IPS-18c (cell line): Measurements from ENCODE around the gene RBM28.
A peak's percentile ranks its signal among the peaks of the same experiment; 100 is the strongest.

Experiments
- H3K4me3 ChIP-seq: 2 replicates; pipeline ENCODE4 v1.7.0; 2013; ENCODE audit warnings: low read depth, mild to moderate bottlenecking, low read length, moderate library complexity; ENCODE audit not compliant: insufficient read depth
- H3K9me3 ChIP-seq: one replicate; pipeline ENCODE4 v1.6.1; 2013; ENCODE audit warnings: mild to moderate bottlenecking, low read length, moderate library complexity; ENCODE audit not compliant: control insufficient read depth, insufficient read depth

RBM28 gene

DNA sequence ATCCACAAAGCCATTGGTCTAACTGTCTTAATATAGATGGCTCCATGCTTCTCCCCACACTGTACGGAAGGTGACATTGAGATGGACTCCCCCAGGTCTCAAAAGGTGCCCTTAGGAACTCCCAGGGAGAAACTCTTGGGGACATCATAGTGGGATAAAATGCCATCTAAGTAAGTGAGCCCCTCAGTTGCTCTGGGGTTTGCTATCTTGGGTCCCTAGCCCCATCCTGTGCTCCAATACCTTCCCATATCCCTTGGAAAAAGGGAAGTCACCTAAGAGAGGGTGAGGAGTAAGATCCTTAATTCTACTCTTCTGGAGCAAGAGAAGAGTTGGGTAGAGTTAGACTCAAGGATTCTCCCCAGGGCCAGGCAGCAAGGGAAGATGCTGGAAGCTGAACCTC lies 9.9 kb upstream of the RBM28 start:
- no peak overlapping the region for H3K4me3 ChIP-seq
- no peaks in the 10 kb centered on the region for H3K9me3 ChIP-seq

DNA sequence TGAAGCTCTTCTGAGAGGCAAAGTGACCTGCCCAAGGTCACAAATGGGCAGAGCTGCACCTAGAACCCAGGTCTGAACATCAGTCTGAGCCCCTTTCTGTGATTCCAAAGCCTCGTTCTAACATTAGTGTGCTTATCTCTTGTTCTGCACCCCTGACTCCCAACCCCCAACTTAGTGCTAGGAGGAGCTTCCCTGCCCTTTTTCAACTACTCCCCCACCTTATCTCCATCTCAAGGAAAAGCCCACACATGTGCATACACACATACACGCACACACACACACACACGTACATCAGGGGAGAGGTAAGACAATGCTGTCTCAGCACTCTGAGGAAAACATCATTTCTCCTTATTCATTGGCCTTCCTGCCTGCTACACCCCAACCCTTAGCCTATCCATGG lies 9.5 kb upstream of the RBM28 start:
- H3K9me3 ChIP-seq = no peaks in the 10 kb centered on the region

DNA sequence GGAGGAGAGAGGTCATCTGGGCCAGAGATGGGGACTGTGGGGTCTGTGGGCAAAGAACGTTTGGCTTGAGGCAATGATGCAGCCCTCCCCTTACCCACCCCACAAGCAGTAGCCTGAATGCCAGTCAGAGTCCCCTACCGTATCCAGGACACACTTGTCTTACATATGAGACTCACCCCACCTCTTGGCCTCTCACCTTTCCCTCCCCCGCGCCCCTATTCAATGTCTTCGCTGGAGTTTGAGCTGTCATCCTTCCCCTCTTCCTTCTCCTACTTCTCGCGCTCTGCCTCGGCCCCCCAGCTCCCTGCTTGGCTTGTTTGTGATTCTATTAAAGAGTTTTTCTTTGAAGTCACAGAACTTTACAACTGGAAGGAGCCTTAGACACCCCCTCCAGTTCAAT lies 8.9 kb upstream of the RBM28 start:
- Histone ChIP-seq H3K9me3 (no peaks in the 10 kb centered on the region), H3K4me3 (no peak overlapping the region)

More for the DNA sequence above, 9.5 kb upstream of the RBM28 start:
- H3K4me3 ChIP-seq = no peak overlapping the region

DNA sequence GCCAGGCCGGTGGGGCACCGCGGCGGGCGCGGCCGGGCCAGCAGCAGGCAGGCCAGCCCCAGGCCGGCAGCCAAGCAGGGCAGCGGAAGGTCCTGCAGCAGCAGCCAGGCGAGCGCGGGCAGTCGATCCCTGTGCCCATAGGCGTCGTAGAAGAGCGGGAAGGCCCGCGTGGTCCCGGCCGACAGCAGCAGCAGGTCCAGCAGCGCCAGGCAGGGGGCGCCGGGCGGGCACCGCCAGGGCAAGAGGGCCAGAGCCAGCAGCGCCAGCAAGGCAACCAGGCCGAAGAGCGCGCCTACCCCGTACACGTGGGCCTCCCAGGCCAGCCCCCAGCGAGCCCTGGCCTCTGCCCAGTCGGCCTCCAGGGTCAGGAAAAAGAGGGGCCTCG lies 8.4 kb upstream of the RBM28 start:
- no peaks in the 10 kb centered on the region for H3K9me3 ChIP-seq
- no peak overlapping the region for H3K4me3 ChIP-seq

DNA sequence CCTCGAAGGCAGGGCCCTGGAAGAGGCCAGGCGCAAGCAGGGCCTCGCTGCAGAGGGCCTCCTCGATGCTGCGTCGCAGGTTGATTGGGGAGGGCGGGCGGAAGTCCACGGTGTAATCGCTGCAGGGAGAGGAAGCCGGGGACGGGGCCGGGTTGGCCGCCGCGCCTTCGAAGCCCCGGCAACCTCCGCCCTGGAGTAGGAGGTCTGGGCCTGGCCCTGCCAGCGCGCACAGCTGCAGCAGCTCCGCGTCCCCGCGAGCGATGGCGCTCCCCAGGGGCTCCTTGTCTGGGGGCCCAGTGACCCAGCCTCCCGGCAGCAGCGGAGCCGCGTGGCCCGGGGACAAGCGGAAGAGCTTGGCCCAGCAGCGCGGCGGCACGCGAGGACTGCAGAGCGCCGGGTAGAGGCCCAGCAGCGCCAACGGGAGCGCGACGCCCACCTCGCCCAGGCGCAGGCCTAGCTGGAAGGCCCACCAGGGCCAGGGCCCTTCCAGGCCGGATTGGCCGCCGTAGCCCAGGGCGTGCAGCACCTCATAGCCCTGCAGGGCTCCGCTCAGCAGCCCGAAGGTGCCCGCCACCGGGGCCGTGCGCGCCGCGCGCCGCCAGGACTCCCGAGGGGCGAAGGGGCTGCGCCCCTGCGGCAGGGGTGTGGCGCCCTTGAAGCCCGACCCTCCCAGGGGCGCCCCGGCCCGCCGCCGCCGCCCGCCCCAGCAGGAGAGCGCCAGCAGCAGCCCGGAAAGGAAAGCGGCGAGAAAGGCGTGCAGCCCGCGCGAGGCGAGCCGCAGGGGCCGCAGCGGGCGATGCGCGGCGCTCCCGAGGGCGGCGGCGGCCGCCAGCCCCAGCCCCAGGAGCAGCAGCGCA lies 7.8 kb upstream of the RBM28 start:
- Histone ChIP-seq H3K4me3 (peak overlapping the region; percentile 24), H3K9me3 (no peaks in the 10 kb centered on the region)

DNA sequence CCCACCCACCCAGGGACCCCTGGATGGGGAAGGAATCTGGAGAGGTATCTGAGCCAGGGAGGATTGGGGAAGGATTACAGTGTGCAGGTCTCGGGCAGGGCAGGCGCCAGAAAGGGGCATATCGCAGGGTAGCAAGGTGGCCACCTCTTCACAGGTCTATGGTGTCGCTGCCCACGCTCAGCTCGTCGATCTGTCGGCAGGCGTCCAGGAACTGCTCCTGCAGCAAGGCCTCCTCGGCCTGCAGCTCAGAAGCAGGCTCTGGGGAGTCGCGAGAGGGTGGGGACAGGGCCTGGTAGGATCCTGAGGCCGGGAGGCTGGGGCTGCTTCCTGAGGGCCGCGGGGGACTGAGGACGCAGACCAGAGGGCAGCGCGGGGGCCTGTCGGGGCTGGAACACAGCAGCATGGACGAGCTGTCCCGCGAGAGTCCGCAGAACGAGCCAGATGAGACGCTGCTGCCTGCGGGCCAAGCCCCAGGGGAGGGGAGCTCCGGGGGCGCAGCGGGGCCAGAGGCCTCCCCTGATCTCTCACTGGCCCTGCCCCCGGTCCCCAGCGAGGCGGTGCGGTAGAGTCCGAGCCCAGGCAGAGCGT lies 7.1 kb upstream of the RBM28 start:
- Histone ChIP-seq H3K9me3 (no peaks in the 10 kb centered on the region), H3K4me3 (no peak overlapping the region)

DNA sequence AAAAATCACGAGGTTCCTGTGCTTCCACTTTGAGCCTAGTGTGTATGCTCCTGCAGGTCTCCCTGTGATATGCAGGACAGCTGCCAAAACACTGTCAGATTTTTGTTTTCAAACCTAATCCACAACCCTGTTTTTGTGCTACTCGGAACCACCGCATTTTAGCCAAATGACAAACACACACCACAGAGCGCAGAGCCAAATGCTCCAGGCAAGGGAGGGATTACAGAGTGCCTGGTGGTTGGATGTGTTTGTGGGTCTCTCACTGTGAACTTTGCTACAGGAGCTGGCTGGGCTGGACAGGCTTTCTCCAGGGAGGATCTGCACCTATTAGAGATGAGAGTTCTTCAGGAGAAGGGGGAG lies 5.7 kb upstream of the RBM28 start:
- Histone ChIP-seq H3K4me3 (no peak overlapping the region), H3K9me3 (no peaks in the 10 kb centered on the region)

DNA sequence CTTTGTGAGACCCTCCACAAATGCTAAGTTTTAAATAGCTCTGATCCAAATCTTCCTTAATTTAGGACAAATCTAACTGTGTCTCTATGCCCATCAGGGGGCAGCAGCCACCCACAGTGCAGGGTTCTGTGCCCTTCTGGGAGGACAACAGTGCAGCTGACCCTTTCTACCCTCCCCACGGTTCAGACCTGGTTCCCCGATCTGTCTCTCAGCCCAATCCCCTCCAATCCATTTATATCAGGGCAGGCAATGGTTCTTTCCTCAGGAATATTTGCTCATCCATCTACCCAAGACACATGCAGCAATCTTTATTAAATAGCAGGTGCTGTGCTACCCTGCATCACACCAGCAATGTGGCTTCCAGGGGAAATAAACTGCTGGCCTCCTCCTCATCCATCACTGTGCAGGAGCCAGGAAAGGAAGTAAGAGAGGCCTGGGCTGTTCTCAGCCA lies 4.0 kb upstream of the RBM28 start:
- H3K9me3 ChIP-seq = no peaks in the 10 kb centered on the region
- no peak overlapping the region for H3K4me3 ChIP-seq

DNA sequence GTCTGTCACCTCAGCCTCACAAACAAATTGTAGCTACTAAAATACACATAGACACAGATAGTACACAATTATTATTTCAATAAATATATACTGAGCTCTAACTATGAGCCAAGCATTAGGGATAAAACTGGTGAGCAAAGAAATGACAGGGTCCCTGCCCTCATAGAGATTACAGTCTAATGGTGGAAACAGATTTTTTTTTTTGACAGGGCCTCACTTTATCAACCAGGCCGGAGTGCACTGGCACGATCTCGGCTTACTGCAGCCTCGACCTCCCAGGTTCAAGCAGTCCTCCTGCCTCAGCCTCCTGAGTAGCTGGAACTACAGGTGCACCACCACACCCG lies 695 bp upstream of the RBM28 start:
- H3K4me3 ChIP-seq = no peak overlapping the region
- no peaks in the 10 kb centered on the region for H3K9me3 ChIP-seq

DNA sequence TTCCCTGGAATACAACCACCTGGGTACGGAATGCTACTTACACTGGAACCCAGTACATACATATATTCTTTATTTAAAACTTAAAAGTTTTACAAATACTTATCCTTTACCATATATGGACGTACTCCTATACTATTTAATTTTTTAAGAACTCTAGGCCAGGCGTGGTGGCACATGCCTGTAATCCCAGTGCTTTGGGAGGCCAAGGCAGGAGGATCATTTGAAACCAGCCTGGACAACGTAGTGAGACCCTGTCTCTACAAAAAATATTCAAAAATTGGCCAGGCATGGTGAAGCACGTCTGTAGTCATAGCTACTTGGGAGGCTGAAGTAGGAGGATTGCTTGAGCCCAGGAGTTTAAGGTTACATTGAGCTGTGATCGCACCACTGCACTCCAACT lies 2.0 kb downstream of the RBM28 start:
- Histone ChIP-seq H3K4me3 (no peak overlapping the region), H3K9me3 (no peaks in the 10 kb centered on the region)

DNA sequence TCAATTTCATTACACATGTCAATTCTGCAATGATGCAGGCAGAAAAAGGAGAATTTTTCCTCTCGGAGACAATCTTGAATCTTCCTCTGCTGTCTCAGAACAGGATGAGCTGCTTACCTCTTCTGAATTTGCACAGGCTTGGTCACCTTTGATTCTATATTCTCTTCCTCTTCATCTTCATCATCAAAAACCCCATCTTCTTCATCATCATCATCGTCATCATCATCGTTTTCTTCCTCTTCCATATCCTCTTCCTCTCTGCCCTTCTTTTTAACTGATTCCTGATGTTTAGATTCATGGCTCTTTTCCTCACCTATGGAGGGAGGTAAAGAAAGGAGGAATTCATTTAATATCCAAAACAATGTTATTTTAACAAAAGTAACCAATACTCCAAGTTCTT lies 8.0 kb downstream of the RBM28 start:
- Histone ChIP-seq H3K4me3 (no peak overlapping the region), H3K9me3 (no peaks in the 10 kb centered on the region)

DNA sequence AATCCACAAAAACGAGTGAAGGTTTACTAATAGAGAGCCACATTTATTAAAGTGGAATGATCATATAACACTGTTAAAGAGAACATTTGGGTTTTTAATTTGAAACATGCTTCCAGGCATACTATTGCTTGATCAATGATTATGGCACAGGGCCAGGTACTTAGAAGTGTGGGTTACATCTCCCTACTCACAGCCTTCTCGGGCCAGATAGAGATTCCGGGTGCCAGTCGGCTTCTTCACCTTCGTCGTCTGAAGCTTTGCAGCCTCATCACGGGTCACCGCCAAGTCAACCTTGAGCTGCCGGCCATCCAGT lies 19.4 kb downstream of the RBM28 start:
- Histone ChIP-seq H3K9me3 (no peaks in the 10 kb centered on the region), H3K4me3 (no peak overlapping the region)

DNA sequence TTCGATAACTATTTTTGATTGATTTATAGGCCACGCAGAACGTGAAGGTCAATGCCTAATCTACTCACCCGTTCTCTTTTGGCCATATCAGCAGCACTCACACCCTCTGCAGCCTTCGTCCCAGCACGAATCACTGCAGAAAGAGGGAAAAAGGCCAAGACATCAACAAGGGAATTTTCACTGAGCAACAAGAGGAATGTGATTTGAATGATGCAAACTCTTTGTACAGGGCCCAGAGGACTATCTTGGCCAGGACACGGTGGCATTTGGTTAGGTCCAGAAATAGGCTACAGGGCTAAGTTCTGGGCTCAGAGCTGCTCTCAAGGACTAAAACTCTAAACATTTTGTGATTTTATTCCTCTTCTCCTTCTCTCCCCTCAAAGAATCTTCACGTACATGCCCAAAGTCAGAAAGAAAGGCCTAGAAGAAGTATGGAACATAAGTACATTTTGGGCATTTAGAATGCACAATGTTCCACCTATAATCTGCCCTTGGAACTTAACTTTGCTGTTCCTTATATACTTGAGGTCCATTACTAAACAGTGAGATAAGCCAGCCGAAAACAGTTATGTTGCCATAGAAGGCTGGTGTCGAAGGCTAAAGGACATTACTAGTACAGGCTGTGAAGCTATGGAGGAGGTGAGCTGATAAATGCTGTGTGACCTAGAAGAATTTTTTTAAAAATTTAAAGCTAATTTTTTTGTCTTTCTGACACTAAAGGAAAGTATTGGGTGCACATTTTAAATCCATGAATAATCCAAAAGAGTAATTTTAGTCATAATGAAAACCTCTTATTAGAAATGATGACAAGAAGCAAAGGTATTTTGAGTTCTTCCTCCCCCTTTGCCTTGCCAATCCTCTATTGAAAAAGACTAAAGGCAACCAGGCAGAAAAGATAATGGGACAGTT lies 20.0 kb downstream of the RBM28 start:
- no peak overlapping the region for H3K4me3 ChIP-seq
- H3K9me3 ChIP-seq = peaks cover 2% of the 10 kb centered on the region

DNA sequence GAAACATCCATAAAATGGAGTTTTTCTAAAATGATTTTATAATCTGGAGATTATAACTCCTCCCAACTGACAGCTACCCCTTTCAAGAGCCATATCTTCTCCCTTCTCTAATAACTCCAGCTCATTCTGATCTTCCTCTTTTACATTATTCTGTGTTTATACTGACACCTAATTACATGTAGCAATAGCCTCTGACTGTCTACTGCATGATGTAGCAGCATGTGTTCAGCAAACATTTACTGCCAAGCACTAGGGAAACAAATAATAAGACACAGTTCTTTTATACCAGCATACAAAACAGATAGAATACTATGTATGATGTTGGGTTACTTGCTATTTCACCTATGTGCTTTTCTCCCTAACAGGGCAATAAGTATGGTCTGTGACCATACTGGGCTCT lies 20.7 kb downstream of the RBM28 start:
- peaks cover 2% of the 10 kb centered on the region for H3K9me3 ChIP-seq
- H3K4me3 ChIP-seq = no peak overlapping the region

DNA sequence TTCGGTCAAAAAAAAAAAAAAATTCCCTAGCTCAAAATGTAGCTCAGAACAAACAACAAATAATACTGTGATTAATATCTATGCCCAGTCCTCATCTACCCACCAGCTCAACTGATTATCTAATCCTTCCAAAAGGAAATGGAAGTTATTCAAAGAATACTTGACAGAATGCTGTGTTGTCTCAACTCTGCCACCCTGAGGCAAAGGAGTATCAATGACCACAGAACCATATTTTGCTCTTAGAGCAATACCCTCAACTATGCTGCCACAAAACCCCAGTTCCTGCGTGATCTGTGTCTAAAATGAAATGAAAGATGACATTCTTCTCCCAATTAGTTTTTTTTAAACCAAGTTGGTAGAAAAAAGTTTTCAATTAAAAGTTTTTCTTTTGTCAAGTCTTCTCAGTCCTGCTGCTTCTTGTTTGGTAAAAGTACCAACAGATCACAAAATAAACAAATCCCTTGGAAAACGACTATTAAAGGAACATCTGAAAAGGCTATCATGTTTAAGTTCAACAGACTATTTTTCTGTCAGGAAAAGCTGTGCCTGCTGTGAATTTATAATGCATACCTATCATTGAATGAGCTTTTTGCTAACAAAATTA lies 21.6 kb downstream of the RBM28 start:
- H3K4me3 ChIP-seq = no peak overlapping the region
- peaks cover 2% of the 10 kb centered on the region for H3K9me3 ChIP-seq

DNA sequence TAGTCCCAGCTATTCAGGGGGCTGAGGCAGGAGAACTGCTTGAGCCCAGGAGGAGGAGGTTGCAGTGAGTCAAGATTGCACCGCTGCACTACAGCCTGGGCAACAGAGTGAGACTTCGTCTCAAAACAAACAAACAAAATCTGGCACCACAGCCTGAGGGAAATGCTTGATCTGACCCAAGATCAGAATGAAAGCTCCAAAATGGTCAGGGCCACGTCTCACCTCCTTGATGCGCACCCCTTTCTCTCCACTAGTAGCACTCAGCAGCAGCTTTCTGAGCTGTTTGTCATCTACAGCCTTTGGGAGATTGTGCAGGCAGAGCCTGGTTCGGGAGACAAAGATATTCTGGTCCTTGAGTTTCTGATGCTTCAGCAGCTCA lies 22.7 kb downstream of the RBM28 start:
- peaks cover 2% of the 10 kb centered on the region for H3K9me3 ChIP-seq
- H3K4me3 ChIP-seq = no peak overlapping the region

DNA sequence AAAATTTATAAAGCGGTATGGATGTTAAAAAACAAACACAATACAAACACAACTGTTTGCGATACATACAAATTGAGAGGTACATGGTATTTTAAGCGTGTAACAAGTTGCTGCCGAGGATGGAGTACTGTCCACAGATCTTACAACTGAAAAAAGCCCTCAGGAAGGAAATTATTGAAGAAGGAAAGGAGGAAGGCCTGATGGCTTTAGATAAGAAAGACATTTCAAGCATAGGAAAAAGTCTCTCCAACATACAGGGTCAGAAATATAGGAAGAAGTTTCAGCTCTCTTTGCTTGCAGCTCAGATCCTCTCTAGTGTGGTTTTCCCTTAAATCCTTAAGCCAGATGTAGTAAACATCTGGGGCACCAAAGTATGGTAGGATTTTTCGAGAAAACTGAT lies 25.0 kb downstream of the RBM28 start:
- Histone ChIP-seq H3K9me3 (peaks cover 2% of the 10 kb centered on the region), H3K4me3 (no peak overlapping the region)

DNA sequence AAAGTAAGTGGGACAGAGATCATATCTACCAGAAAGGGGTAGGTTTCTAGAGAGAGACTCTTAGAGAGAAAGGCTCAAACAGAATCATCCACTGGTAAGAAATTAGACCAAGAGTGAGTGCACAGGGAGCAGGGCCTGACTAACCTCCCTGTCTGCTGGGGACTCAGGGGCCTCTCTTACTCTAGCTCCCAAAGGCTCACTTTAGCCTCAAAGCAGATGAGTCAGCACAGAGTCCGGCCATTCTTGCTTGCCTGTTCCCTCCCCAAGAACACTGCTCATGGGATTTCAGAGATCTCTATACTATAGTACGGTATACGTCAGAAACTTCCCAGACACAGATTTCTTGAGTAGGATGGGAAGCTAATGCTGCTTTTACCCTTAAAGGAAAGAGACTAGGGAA lies 32.7 kb downstream of the RBM28 start:
- H3K4me3 ChIP-seq = no peak overlapping the region

More for the DNA sequence above, 32.7 kb downstream of the RBM28 start:
- H3K9me3 ChIP-seq = no peaks in the 10 kb centered on the region
